CD1c-positive myeloid dendritic cell (primary cell): ENCODE results near the gene KHDRBS2.

Experiments used
- DNase-seq: peaks from one replicate; pipeline ENCODE4 v3.0.0-alpha.2; 2016; ENCODE audit errors: extremely low spot score

KHDRBS2 gene

DNA sequence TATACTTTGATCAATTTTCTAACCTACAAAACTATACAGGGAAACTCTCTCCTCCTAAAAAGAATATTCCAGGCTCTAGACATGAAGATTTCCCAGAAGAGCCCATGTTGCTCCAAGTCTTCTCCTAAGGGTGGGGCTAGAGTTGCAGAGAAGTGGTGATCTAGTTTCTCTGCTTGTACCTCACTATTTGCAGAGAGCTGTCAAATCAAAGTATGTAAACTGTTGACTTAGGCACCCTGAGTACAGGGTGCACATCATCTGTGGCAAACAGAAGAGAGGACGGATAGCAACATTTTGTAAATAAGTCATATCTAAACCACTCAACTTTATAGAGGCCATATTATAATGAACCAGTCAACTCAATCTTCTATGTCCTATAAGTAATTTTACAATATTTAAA, 250.1 kb downstream of the KHDRBS2 start:
- DNase-seq: no peak

DNA sequence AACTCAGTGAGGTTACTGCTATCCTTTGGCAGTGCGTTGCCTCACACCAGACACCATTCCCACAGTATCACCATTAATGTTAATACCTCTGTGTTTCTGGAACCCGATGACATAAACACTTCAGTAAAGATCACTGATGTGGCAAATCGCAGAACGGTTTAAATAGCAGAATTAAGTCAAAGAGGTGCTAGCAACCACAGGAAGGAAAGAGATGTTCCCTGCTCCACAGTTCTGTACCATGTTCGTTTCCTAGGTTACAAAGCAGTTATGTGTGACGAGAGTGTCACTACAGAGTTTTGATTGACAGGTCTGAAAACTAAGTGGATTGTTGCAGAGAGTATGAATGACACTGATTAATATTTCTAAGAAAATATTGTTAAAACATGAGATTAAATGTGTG, 272.3 kb downstream of the KHDRBS2 start:
- no peak for DNase-seq

DNA sequence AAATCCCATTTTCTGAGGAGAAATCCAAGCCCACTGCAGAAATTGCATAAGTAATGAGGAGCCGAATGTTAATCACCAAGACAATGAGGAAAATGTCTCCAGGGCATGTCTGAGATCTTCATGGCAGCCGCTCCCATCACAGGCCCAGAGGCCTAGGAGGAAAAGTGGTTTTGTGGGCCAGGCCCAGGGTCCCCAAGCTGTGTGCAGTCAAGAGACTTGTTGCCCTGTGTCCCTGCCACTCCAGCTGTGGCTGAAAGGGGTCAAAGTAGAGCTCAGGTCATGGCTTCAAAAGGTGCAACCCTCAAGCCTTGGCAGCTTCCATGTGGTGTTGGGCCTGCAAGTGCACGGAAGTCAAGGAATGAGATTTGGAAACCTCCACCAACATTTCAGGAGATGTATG, 276.6 kb downstream of the KHDRBS2 start:
- DNase-seq: no peak

DNA sequence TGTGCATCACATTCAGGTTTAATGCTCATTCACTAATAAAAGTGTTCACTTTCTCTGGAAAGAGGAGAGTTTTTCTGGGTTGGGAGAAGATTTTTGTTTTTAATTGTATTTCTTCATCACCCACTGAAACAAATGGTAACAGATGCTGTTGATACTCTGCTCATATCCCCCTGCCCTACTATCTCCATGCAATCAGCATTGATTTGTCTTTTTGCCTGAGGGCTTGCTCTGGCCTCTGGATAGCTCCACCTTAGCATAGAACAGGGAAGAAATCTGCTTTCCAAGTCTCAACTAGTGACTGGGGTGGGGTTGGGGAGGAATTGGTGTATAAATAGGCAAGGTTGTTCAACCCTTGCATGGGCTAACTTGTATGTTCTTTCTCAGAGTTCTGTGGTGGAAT, 296.4 kb downstream of the KHDRBS2 start:
- no peak for DNase-seq

DNA sequence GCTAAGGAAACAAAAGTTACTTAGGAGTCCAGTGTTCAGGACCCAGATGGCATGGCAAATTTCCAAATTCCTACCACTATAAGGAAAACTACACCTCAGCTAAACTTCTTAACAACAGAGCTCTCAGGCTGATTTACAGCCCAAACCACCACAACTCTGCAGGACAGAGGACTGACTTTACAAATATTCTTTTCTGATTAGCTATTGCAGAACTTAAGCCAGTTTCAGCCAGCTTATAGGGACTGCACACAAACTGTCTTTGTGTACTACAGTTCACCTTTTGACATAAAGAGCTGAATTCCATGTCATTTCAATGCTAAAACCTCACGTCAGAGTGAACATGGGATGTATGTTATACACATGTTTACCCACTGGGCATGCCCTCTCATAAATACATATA, 305.4 kb downstream of the KHDRBS2 start:
- no peak for DNase-seq

DNA sequence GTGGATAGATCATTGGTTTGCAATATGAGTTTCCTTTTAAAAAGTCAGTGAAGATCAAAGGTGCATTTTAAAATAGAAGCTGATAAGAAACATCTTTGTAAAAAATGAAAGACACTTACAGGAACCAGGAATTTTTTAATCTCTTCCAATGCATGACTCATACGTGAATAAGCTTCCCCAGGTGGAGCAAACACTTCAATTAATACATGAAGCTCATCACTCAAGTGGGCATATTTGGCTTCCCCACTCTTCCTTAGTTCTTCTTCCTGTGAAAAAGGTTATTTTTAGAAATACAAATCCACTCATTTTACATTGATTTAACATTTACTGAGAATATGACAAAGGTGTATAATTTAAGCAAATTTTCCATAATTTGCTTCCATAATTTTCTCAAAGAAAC, 308.1 kb downstream of the KHDRBS2 start:
- no peak for DNase-seq

DNA sequence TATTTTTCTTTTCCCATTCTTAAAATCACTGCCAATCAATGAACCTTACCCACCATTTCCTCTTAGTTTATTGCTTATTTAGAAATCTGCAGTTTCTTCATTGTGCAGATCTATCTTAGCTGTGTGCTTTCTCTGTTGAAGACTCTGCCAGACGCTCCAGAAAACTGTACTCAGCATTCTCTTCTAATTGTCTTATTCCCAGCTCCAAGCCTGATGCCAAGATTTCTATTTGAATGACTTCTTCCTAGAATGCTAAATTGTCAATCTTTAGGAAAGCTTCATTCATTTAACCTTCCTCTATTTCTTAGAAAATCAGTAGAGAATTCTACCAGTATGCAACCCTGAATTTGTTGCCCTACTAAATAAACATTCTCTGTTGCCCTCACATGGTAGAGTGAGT, 308.9 kb downstream of the KHDRBS2 start:
- no peak for DNase-seq

DNA sequence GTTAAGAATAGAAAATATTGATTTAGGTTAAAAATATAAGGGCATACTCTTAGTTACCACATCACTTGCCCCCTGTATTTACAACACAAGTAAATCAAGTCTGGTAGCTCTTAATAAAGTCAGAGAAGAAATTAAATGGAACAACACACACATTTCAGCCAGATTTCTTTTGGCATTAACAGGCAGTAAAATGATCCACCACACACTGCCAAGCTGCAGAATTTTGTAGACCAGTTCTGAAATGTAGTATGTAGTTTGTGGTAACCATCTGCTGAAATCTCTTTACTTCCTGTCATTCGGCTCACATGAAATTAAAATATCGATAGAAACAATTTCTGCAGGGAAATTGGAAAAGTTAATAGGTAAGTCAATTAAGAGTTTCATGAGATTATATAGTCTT, 326.8 kb downstream of the KHDRBS2 start:
- DNase-seq: no peak

DNA sequence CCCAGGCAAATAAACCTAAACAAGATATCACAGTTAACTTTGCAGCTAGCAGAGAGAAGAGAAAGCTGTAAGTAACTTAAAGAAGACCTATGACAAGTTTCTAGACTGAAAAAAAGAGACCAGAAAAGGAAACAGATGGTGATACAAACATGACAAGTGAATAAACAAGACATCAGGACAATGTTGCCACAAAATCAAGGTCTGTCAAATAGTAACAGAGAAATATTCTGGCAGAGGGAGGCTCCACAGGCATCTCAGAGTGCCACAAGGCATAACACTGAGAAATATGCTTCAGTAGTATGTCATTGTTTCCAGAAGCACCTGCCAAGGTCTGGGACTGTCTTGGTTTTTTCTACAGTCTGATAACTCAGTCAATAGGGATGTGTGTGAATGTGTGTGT, 332.2 kb downstream of the KHDRBS2 start:
- no peak for DNase-seq

DNA sequence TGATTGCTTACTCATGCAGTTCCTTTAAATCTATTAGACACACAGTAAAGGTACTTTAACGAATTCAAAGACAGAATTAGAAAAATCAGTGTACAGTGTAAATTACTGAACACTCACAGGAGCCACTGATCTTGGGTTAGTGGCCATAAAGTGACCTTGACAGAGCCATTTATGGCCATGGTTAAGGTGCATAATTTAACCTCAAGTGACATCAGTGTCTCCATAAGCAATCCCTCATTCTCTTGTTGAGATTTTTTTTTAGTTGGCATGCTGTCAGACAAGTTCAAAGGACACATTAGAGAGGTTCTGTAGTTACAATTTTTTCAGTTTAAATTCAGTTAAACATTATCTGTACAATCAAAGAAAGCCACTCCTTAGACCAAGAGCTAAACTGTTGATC, 334.4 kb downstream of the KHDRBS2 start:
- DNase-seq: no peak

DNA sequence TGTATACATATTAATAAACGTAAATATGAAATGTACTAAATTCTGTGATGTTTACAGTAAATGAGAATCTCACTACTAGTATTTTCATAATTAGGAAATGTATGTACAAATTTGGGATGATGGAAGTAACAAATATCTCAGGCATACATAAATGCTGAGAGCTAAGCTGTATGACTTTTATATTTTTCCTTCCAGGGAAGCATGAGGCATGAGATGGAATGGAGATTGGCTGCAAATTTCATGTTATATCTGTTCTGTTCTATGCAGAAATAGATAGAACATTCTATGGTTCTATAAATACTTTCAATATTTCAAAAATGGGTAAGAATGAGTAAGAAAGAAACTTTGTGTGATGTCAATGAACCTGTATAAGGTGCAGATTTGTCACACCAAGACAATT, 335.2 kb downstream of the KHDRBS2 start:
- no peak for DNase-seq

DNA sequence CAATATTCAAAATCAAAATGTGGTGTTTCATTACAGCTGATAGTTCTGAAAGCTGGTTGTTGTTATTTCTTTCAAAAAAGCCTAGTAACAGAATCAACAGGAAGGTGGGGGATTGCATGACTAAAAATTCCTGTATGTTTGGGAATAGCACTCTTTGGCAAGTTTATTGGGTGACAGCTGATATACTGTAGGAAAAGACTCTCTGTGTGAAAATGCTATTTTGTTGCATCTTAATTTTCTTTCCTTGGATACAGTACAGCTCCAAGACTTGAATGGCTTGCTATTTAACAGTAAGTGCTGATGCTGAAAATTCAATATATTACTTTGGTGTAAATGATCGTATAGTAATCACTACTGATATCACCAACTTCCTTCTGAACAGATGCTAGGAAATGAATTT, 336.1 kb downstream of the KHDRBS2 start:
- DNase-seq: no peak

DNA sequence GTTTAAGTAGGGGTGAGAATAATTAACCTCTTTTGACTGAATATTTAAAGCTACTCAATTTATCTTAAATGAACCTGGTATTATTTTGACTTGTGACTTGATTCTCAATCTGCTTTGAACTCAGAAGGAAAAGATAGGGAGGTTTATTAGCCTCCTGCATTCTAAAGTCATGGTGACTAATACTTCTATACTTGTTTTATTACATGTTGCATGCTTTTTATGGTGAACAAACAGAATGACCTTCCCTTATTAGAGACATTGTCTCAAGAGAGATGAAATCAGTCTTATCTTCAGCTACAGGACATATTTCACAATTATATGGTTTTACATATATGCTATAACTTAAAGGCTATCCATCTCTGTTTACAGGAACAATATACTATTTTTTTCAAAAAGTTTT, 336.9 kb downstream of the KHDRBS2 start:
- DNase-seq: no peak

DNA sequence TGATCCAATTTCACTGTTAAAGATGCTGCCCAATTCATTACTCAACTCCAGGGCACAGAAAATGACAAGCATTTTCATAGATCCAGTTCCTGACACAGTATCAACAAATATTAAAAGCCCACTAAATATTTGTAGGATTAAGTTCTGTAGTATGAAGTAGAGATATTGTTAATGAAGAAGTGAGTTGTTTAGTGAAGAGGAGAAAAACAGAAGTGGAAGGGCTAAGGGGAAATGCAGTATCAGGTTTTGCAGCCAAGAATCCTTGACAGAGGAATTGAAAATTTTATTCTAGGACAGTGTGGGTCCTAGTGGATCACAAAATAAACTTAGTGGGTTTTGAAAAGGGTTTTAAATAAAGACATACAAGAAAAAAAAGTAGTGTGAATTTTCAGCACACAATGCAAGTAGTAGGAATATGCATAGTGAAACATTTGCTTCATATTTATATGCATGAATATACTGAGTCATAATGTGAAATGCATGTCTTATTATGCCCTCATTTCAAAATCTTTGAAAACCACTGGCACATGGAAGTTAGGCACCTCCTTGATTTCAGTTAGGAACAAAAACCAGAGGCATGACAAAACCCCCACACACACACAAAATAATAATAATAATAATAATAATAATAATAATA, 338.6 kb downstream of the KHDRBS2 start:
- no peak for DNase-seq

DNA sequence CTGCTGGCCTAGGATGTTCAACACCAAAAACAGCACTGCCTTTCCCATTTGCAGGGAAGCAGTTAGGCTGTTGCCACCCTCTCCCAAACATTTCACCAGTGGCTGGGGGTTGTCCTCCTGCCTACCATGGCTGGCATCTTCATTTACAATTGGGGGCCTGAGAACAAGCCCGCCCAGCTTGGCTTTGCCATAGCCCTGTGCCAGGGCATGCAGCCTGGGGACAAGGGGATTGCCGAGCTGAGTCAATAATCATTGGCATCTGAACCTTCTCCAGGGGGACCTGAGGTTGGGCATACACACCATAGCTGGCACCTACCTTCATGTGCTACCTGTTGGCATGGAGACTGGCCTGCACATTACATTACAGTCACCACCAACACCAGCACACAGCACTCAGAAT, 345.1 kb downstream of the KHDRBS2 start:
- DNase-seq: no peak

DNA sequence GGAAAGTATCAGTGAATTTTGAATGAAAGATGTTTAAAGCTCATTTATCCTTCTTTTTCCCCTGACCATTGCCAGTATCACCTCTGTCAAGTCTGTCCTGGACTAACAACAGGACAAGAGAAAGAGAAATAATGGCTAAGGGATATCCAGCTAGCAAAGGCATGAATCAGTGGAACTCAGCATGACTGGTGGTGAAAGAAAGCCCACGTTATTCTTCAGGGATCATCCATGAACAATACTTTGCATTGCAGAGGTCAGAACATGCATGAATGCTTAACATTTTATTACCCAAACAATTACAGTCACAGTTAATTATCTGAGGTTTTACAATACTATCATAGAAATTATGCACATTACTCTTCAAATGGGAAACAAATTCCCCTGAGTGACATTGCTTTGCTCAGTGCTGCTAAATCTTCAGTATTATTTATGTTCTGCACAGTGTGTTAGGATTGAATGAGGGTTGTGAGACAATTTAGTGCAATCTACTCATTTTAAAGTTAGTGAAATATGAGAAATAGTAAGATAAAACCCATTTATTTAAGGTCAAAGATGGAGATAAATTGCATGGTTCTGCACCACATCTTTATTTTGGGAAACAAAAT, 350.7 kb downstream of the KHDRBS2 start:
- no peak for DNase-seq

DNA sequence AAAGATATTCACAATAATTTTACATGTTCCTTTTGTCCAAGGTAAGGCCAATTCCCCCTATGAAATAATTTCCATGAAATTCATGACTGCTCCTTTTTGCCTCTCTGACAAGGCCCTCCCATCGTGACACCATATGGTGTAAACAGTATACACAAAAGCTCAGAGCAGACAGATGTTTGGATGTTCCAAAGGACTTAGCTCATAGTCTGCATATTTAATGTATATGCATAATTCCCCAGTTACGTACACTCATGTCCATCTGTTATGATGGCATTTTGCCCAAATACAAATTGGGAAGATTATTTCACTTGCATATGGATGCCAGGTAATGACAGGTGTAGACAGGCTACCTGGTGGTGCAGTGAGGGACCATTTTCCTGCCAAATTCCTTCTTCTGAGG, 376.5 kb downstream of the KHDRBS2 start:
- DNase-seq: no peak

DNA sequence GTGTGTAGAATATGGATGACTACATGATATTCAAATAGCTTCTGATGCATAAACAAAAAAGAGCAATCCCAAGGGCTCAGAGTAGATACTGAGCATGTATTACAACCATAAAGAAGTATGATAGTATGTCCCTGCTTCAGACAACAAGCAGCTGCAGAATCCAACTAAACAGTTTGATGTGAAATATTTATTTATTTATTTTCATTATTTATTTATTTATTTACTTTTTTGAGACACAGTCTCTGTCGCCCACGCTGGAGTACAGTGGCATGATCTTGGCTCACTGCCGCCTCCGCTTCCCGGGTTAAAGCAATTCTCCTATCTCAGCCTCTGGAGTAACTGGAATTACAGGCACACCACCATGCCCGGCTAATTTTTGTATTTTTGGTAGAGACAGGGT, 384.3 kb downstream of the KHDRBS2 start:
- DNase-seq: no peak

DNA sequence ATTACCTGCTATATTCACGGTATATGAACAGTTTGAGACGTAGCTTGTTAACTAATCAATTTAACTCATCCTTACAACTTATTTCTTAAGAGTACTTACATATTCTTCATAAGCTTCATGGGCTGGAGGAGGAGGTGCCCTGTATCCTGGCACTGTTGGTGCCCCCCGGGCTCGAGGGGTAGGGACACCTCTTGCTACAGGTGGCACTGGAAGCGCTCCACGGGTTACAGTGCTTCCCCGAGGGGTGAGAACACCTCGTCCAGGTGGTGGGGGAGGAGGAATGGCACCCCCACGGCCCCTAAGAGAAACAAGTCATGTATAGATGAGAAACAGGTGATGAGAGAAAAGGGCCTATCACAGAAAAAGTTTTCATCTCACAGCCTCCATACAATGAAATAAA, 391.5 kb downstream of the KHDRBS2 start:
- no peak for DNase-seq

DNA sequence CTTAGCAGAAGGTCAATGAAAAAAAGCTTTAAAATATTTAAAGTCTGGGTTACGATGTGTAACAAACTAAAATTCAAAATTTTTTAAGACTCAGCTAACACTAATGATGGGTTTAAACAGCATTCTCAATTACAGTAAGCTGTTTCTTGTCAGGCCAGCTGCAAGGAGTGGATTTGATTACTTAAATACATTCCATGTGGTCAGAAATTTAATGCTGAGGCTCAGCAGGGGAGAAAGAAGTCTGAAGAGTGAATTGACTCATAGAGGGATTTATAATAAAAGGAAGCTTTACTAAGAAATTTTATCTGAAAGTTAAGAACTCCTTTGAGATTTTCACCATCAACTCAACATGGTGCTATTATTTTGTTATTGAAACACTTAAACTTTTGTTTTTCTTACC, 398.6 kb downstream of the KHDRBS2 start:
- DNase-seq: no peak

DNA sequence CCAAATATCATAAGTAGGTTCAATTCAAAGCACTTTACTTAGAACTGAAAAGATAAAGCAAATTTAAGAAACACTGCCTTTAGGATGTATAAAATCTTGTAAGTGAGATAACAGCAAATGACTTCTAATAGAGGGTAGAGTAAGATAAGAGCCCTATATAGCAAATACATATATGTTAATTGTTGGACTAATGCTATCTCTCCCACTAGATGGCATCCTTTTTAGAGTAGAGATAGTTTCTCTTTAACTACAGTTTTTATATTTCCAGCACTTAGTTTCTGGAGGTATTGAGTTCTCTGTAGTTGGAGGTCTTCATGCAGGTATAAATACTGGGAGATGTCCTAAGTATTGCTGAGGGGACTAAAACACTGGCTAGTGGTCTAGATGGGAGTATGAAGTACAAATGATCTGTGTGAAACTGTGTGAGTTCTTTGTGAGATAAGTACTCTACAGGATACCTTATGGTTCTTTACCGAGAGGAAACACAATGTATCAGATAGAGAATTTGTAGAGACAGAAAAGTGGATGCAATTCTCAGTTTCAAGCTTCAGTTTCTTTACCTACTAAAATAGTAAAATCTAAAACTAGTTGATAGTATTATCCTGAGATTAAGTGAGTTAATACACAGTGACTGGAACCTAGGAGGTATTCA, 399.3 kb downstream of the KHDRBS2 start:
- no peak for DNase-seq

DNA sequence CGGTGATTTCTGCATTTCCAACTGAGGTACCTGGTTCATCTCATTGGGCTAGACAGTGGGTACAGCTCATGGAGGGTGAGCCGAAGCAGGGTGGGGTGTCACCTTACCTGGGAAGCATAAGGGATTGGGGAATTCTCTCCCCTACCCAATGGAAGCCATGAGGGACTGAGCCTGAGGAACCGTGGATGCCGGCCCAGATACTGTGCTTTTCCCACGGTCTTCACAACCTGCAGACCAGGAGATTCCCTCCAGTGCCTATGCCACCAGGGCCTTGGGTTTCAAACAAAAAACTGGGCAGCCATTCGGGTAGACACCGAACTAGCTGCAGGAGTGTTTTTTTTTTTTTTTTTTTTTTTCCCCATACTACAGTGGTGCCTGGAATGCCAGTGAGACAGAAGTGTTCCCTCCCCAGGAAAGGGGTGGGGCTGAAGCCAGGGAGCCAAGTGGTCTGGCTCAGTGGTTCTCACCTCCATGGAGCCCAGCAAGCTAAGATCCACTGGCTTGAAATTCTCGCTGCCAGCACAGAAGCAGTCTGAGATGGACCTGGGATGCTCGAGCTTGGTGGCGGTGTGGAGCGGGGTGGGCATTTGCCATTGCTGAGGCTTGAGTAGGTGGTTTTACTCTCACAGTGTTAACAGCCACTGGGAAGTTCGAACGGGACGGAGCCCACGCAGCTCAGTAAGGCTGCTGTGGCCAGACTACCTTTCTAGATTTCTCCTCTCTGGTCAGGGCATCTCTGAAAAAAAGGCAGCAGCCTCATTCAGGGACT, 416.2 kb downstream of the KHDRBS2 start:
- DNase-seq: no peak

DNA sequence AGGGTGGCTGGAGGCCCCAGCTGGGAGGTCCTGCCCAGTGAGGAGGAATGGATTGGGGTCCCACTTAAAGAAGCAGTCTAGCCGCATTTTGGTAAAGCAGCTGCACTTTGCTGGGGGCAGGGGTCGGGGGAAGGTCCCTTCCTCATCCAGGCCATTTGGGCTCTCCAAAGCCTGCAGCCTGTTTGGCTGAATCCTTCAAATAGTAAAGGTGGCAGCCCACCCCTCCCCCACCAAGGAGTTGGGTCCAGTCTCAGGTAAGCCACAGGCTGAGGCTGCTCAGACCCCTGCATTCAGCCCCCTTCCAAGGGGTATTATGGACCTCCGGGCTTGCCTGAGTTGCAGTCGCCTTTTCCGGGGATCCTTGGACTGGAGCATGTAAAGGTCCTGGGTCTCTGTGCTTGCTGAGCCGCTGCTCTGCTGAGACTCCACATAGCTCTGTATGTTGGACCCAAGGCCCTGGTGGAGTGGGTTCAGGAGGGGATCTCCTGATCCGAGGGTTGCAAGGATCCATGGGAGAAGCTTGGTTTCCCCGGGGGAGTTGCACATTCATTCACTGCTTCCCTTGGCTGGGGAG, 417.4 kb downstream of the KHDRBS2 start:
- no peak for DNase-seq
